ENCODE measurements around the gene COA3. TPM values are rescaled to one million over a fixed set of nuclear protein-coding genes. Genes with fewer than 3 reads are reported as not detected.
A peak's percentile ranks its signal among the peaks of the same experiment; 100 is the strongest.

COA3 gene
- total RNA-seq, 4 donors from 2014 or later = 39.9 to 82.7 (median 71.2) TPM

GRCh38 chr17:42844271-42844670 is 45.8 kb upstream of the COA3 start, which contains the start of gene AOC2:
Gene AOC2 (plus strand): TSS chr17:42844580. CDS start chr17:42844627, 47 bp downstream.
- TF ChIP-seq CTCF (IDR thresholded peaks at IDR 0.05) = no peak
- no peak for ATAC-seq (ENCODE audit: low FRiP score)
- no peak for DNase-seq (ENCODE audit: low spot score)

- DNase-seq (ENCODE audit: low spot score) (no peak), ATAC-seq (ENCODE audit: low FRiP score) (no peak)
- peak in 1 of 3 donors; percentile 62 for TF ChIP-seq CTCF (IDR thresholded peaks at IDR 0.05)
These were observed 44.9 kb upstream of the COA3 start for GRCh38 chr17:42843358-42843934.

GRCh38 chr17:42841975-42842685 is 43.6 kb upstream of the COA3 start:
- ATAC-seq (ENCODE audit: low FRiP score) (no peak), DNase-seq (ENCODE audit: low spot score) (no peak)
- no peak for TF ChIP-seq CTCF (IDR thresholded peaks at IDR 0.05)

- no peak for DNase-seq (ENCODE audit: low spot score)
- no peak for TF ChIP-seq CTCF (IDR thresholded peaks at IDR 0.05)
- ATAC-seq (ENCODE audit: low FRiP score) = no peak
These were observed 37.2 kb upstream of the COA3 start for GRCh38 chr17:42835732-42836131.

GRCh38 chr17:42833767-42834422 is 35.4 kb upstream of the COA3 start:
- no peak for TF ChIP-seq CTCF (IDR thresholded peaks at IDR 0.05)
- peak; percentile 3 for ATAC-seq (ENCODE audit: low FRiP score)

GRCh38 chr17:42832934-42833766 is 34.6 kb upstream of the COA3 start, which contains the start of gene PSME3:
Gene PSME3 (plus strand): TSS chr17:42833397. CDS start chr17:42833632, 235 bp downstream.
- ATAC-seq (ENCODE audit: low FRiP score) (peak; percentile 90), DNase-seq (ENCODE audit: low spot score) (peak; percentile 75)
- TF ChIP-seq CTCF (IDR thresholded peaks at IDR 0.05) = no peak

More at GRCh38 chr17:42833767-42834422, 35.4 kb upstream of the COA3 start:
- no peak for DNase-seq (ENCODE audit: low spot score)
